ENCODE data around the gene CTDP1.
A peak's percentile ranks its signal among the peaks of the same experiment; 100 is the strongest.
"Not testable (repeated sequence)": the region's sequence is repeated elsewhere in the genome, so short reads cannot be mapped to it uniquely, and the experiment has no call there.

CTDP1 gene

GRCh38 chr18:79680891-79681339, 1.3 kb downstream of the CTDP1 start:
- H3K4me3 ChIP-seq (ENCODE audit: low read depth, low read length) = peak overlapping the region; percentile 93

GRCh38 chr18:79681484-79682387, 2.1 kb downstream of the CTDP1 start:
- no peak overlapping the region for H3K4me3 ChIP-seq (ENCODE audit: low read depth, low read length)

GRCh38 chr18:79682481-79682880, 2.9 kb downstream of the CTDP1 start:
- no peak overlapping the region for H3K4me3 ChIP-seq (ENCODE audit: low read depth, low read length)

GRCh38 chr18:79682894-79683625, 3.5 kb downstream of the CTDP1 start:
- H3K4me3 ChIP-seq (ENCODE audit: low read depth, low read length) = no peak overlapping the region

- H3K4me3 ChIP-seq (ENCODE audit: low read depth, low read length) = no peak overlapping the region
These were observed 4.2 kb downstream of the CTDP1 start for GRCh38 chr18:79683626-79684282.

- H3K4me3 ChIP-seq (ENCODE audit: low read depth, low read length) = no peak overlapping the region
These were observed 4.7 kb downstream of the CTDP1 start for GRCh38 chr18:79684283-79684631.

GRCh38 chr18:79684787-79685186, 5.2 kb downstream of the CTDP1 start:
- no peak overlapping the region for H3K4me3 ChIP-seq (ENCODE audit: low read depth, low read length)

- no peak overlapping the region for H3K4me3 ChIP-seq (ENCODE audit: low read depth, low read length)
These were observed 5.7 kb downstream of the CTDP1 start for GRCh38 chr18:79685281-79685680.

GRCh38 chr18:79685971-79686370, 6.4 kb downstream of the CTDP1 start:
- no peak overlapping the region for H3K4me3 ChIP-seq (ENCODE audit: low read depth, low read length)

GRCh38 chr18:79687806-79688205, 8.2 kb downstream of the CTDP1 start:
- no peak overlapping the region for H3K4me3 ChIP-seq (ENCODE audit: low read depth, low read length)

- no peak overlapping the region for H3K4me3 ChIP-seq (ENCODE audit: low read depth, low read length)
These were observed 10.5 kb downstream of the CTDP1 start for GRCh38 chr18:79690071-79690470.

- no peak overlapping the region for H3K4me3 ChIP-seq (ENCODE audit: low read depth, low read length)
These were observed 11.2 kb downstream of the CTDP1 start for GRCh38 chr18:79690586-79691482.

GRCh38 chr18:79692056-79692455, 12.5 kb downstream of the CTDP1 start:
- no peak overlapping the region for H3K4me3 ChIP-seq (ENCODE audit: low read depth, low read length)

- H3K4me3 ChIP-seq (ENCODE audit: low read depth, low read length) = no peak overlapping the region
These were observed 13.3 kb downstream of the CTDP1 start for GRCh38 chr18:79692886-79693285.

- no peak overlapping the region for H3K4me3 ChIP-seq (ENCODE audit: low read depth, low read length)
These were observed 14.1 kb downstream of the CTDP1 start for GRCh38 chr18:79693561-79694205.

- H3K4me3 ChIP-seq (ENCODE audit: low read depth, low read length) = not testable (repeated sequence)
These were observed 14.7 kb downstream of the CTDP1 start for GRCh38 chr18:79694206-79694894.

GRCh38 chr18:79694895-79695213, 15.3 kb downstream of the CTDP1 start:
- H3K4me3 ChIP-seq (ENCODE audit: low read depth, low read length) = no peak overlapping the region

GRCh38 chr18:79695269-79695668, 15.7 kb downstream of the CTDP1 start:
- H3K4me3 ChIP-seq (ENCODE audit: low read depth, low read length) = no peak overlapping the region

All from iPS-11a (cell line).